Stimulated activated CD4-positive, alpha-beta T cell treated with anti-CD3 and anti-CD28 coated beads, Interleukin-4, amount 100 ng/mL, for 4 hours (primary cell): Measurements from ENCODE around the gene TAPT1.
A peak's percentile ranks its signal among the peaks of the same experiment; 100 is the strongest.
"Not testable (repeated sequence)": the region's sequence is repeated elsewhere in the genome, so short reads cannot be mapped to it uniquely, and the experiment has no call there.

Experiments used
- DNase-seq, 2 experiments: peaks; one replicate each; pipeline ENCODE4 v3.0.0-alpha.2; 2020

TAPT1 gene, protein sequence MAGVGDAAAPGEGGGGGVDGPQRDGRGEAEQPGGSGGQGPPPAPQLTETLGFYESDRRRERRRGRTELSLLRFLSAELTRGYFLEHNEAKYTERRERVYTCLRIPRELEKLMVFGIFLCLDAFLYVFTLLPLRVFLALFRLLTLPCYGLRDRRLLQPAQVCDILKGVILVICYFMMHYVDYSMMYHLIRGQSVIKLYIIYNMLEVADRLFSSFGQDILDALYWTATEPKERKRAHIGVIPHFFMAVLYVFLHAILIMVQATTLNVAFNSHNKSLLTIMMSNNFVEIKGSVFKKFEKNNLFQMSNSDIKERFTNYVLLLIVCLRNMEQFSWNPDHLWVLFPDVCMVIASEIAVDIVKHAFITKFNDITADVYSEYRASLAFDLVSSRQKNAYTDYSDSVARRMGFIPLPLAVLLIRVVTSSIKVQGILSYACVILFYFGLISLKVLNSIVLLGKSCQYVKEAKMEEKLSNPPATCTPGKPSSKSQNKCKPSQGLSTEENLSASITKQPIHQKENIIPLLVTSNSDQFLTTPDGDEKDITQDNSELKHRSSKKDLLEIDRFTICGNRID

DNA sequence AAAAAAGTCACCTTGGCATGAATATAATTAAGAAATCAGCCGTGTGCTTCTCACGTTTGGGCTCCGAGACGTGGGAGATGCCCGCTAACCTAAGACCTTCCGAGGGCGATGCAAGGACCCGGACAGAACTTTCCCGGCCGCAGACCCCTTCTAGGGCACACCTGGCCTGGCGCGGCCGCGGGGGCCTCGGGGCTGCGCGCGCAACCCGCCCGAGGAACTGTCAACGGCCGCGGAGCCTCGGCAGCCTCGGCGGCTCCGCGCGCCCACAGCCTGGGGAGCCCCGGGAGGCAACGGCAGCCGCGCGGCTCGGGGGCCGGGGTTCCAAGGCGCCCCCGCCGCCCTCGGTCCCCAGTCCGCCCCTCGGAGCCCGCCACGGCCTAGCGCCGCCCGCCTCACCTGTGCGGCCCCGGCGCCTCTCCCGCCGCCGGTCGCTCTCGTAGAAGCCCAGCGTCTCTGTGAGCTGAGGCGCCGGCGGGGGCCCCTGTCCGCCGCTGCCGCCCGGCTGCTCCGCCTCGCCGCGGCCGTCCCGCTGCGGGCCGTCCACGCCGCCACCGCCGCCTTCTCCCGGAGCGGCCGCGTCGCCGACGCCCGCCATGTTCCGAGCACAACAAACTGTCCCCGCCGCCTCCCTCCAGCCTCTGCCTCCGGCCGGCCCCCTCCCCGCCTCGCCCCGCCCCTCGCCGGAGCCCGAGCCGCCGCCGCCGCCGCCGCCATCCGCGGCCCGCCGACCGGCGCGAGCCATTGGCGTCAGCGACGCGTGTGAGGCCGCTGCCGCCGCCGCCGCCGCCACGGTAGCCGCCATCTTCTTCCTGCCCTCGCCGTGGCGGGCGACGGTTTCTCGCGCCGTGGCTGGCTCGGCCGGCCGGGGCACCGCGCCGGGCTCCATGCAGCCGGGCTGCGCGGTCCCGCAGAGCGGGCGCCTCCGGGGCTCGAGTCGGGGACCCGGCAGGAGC, at the start of gene TAPT1:
Gene TAPT1 (minus strand): TSS at position 609 of the 953 bp plus-strand sequence. CDS start 14 bp downstream, at position 595.
- peak; percentile 69 to 84 for DNase-seq

DNA sequence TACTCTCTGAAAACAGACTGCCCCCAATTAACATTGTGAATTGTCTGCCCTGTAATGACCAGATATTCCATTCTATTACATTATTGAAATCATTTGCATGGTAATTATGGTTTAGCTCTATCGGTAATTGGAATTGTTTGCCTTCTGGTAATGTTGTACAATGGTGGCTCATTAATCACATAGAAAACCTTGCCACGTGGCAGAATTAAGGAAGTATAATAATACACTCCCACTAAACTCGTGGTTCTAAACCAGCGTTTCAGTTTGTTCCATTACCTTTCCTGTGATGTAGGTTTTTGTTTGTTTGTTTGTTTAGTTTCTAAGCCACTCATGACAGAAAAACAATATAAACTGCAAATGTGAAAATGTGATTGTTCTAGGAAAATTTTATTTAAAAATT, 45.1 kb upstream of the TAPT1 start:
- DNase-seq, result no peak

DNA sequence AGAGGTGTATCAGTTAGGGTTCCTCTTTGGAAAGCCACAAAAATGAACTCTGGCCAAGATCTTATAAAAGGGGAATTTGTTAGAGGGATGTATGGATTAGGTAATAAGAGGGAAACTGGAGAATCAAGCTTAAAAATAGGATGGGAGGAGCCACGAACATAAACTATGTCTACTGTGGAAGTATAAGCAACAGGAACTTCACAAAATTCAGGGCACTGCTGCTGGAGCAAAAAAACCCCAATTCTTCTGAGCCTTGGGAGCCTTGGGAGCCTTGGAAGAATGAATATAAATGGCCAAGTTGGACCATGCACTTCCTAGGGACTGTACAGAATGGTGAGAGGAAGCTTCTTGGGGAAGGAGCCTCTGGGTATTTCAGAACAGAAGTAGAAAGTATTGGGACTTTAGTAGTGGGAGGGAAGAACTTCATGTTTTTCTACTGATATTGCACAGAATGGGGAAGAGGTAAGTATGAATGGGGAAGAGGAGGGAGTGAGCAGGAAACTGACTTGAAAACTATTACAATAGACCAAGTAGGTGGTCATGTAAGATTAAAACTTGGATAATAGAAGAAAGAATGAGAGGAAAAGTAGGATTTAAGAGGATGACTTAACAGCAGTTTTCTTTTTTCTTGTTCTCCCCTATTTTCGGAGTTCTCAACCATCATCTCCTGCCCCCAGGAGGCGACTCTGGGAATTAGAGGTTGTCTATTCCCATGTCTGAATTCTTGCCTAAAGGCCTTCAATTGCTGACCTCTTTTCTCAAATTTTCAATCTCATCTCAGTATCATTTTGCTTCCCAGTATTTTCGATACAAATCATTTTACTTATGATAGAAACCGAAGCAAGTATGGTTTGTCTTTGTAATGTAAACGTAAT, 44.4 kb upstream of the TAPT1 start:
- no peak for DNase-seq

DNA sequence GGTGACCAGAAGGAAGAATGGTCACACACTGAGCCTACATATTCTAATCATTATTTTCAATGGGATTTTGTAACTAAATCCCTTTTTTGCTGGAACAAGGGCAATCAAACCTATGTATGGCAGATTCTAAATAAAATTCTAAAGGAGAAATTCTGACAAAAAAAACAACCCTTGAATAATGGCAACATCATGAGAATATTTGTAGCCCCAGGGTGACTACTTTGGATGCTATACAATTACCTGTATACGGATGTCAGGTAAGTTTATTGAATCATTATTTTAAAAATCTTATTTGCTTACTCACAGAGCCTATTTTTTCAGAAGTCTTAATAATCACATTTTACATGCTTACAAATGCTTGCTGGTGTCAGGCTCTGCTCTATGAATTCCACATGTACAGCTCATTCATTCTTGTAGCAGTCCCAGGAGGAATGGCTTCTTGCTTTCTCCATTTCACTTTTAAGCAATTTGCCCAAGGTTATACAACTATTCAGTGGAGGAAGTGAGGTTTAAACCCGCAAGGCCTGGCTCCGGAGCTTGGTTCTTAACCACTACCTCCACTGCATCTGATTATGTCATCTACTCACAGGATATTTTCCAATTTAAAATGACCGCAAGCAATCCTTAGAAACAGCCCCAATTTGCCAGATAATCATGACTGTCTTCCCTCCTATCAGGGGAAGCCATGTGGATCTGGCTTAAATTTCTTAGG, 43.6 kb upstream of the TAPT1 start:
- DNase-seq, result not testable (repeated sequence)

DNA sequence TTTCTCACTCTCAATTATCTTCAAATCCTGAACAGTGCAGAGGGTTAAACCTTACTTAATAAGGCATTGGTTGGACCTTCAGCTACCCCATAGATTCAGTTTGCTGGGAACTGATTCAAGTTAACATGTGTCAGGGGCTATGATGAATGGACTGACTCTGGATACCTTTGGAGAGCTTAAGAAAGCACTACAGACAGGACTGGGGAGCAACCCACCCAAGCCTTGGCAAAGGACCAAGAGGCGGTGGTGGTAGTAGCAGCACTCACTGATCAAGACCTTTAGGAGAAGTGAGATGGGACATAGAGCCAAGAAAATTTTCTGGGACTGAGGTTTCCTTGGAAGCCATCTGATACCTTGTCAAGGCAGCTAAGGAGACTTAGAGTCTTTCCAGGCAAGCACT, 43.0 kb upstream of the TAPT1 start:
- no peak for DNase-seq

DNA sequence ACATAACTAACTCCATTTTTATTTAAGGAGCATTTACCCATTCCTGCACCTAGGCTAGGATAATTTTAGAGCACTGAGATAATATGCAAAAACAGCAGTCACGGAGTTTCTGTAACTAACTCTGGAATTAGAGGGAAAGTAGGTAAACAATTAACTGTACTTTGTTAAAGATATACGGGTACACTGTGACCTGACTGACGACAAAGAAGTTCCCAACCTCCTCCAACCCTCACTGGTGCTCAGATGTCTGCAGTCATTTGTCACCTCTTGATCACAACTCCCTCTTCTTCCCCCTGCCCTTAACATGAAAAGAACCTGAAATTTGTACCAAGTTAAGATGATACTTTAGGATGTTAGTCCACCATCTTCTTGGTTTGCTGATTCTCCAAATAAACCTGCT, 42.0 kb upstream of the TAPT1 start:
- no peak for DNase-seq

DNA sequence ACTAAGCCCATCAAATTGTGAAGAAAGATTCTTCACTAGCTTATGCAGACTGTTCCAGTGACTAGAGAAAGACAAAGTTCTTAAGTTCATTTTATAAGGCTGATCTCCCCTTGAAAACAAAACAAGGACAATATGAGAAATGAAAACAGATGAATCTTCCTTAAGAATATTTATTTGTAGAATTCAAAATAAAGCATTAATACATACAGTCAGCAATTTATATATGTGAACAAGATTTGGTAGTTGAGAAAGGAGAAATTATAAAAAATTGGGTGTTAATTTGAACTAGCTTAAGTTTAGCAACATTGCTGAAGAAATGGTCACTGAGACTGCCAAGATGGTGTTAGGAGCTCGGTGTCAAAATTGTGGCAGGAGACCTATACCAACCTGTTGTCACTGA, 41.4 kb upstream of the TAPT1 start:
- DNase-seq, result no peak

DNA sequence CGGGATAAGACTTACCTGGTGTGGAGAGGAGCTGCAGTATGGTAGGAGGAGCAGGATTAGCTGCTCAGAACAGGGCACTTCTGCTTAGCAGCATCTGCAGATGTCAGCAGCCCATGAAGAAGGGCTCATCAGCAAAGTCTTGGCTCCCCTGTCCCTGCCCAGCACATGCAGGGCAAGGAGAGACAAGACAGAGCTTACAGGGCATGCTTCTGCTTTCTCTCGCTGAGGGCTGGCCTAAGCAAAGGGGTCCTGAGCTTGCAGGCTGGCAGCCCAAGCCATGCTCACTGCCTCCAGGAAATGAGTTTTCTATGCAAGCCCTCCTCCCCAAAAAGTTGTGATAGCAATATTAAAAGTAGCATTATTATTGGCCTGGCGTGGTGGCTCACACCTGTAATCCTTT, 39.5 kb upstream of the TAPT1 start:
- DNase-seq, result no peak

DNA sequence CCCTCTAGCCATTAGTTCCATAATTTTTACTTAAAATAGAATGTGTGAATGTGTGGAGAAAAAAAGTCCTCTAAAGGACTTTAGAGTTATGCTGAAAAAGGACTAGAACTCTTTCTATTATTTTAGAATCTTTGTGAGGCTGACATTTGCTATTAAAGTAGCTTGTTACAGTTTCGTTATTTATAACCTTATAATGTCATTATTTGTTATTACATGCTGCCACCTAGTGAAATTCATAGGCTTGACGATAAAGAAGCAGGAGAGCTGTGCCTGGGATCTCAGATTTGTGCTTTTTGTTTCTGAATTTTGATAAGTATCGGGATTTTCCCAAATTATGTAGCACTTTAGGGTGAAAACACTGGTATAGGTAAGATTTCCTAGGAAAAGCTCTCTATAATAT, 38.5 kb upstream of the TAPT1 start:
- DNase-seq, result no peak

DNA sequence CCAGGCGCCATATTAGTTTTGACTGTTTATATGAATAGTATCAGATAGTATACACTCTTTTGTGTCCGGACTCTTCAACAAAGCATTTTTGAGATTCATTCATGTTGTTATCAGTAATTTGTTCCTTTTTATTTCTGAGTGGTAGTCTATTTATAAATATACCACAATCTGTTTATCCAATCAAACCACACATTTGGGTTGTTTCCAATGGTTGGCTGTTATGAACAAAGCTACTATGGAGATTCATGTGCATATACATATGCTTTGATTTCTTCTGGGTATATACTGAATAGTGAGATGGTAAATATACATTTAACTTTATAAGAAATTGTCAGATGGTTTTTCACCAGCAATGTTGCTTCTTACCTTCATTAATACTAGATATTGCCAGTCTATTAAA, 36.8 kb upstream of the TAPT1 start:
- DNase-seq, result no peak

DNA sequence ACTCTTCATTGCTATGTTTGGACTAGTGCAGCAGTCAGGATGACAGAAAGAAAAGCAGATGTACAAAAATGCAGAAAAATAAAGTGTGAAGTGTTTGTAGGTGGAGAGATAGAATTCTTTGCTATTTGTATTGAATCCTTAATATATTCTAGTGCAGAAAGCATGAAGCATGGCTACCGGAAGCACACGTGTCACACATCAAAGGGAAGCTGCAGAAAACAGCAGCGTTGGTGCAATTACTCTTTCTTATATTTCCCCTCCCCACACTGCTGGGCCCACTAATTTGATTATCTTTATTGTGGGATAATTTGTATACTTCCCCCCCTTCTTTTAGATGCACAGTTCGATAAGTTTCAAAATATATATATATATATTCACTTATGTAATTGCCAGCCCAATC, 35.9 kb upstream of the TAPT1 start:
- no peak for DNase-seq

DNA sequence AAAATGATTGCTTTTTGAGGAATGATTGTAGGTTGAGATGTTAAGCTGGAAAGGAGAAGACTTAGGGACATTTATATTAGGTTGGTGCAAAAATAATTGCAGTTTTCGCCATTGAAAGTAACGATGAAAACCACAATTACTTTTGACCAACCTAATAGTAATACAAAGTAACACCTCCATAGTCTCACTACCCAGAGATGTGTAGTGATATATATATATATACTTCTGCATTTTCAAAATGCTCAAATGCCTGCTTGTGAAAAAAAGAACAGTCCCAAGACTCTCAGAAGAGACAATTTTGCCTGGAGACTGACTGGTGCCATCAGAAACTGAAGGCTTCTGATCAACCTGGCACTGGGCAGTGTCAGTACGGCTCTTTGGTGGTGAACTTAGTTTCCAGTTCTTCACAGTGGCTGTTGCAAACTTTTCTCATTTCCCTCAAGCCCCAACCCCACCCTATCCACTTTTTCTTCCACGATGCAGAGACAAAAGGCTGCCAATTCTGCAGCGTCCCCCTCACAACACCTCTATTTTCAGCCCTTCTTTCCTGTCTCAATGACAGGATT, 35.1 kb upstream of the TAPT1 start:
- DNase-seq, result no peak

DNA sequence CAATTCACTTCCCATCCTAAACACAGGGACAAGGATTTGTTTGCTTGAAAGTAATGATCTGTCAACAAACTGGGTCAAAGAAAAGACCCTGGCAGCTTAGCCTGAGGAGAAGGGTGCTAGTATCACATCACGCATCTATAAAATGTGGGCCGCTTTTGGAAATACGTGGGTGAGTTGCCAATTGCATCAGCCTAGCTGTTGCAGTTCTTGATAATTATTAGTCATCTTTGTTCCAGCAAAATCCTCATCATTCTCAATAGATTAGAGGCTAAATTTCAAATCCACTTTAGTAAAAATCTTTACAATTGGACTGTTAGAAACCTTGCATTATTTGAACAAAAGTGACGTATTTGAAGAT, 33.6 kb upstream of the TAPT1 start:
- DNase-seq, result peak in 1 of 2 experiments; percentile 2

DNA sequence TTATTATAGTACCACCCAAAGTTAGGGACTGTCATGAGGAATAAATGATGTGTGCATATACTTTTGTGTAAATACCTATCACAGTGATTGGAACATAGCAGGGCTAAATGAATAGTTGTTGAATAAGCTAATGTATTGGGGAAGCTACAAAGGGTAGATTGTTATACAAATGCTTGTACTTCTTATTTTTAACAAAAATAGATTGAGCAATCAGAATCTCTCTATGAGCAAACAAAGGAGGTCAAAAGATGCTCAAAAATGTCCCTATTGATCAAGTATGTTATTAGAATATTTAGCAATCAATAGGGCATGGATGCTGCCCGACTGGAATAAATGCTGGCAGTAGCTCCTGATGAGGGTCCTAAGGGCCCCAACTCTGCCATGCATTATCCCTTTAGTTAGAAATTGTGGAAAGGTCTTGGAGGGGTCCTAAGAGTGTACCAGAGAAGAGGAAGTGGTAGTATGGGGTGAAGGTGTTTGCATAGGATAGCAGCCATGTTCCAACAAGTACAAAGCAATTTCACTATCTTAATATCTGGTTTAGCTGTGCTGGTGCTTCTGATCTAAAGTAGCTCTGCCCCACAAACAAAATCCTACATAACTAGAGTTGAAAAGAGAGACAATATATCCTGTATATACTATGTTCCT, 33.1 kb upstream of the TAPT1 start:
- DNase-seq, result no peak

DNA sequence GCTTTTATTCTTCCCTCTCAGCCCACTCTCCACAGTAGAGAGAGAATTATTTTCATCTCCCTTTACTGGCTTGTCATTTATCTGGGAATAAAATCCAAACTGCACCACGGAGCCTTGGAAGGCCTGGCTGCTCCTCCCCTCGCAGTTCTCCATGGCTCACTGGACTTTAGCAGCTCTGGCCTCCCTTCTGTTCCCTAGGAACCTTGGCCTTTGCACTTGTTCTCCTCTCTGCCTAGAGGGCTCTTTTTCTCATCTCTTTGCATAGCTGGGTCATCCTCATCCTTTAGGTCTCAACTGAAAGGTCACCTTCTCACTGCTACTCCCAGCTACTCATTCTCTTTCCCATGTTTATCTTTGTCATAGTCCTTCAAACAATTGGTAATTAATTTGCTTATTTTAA, 31.3 kb upstream of the TAPT1 start:
- DNase-seq, result no peak

DNA sequence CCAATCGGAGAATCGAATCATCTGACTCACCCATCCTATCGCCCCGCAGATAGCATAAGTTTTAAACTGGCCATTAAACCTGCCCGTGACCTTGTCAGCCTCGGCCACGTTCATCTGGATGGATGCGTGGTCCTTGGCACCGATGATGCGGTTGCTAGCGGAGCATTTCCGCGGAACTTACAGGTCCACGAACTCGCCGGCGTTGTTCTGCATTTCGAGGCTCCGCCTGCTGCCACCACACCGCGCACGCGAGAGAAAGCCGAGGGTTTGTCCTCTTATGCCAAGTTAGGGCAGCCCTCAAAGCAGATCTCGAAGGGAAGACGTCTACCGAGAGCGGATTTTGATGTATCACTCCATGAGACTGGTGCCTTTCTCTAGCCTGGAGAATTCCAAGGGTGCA, 30.1 kb upstream of the TAPT1 start:
- no peak for DNase-seq

DNA sequence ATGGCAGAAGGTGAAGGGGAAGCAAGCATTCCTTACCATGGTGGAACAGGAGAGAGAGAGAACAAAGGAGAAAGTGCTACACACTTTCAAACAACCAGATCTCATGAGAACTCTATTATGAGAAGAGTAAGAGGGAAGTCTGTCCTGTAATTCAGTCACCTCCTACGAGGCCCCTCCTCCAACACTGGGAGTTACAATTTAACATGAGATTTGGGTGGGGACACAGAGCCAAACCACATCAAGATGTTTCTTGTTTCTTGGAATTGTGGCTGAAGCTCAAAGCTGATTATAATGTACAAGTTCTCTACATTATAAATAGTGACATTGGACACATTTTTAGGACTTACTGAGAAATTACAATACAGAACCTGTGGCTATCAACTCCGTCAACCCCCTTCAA, 29.5 kb upstream of the TAPT1 start:
- no peak for DNase-seq

DNA sequence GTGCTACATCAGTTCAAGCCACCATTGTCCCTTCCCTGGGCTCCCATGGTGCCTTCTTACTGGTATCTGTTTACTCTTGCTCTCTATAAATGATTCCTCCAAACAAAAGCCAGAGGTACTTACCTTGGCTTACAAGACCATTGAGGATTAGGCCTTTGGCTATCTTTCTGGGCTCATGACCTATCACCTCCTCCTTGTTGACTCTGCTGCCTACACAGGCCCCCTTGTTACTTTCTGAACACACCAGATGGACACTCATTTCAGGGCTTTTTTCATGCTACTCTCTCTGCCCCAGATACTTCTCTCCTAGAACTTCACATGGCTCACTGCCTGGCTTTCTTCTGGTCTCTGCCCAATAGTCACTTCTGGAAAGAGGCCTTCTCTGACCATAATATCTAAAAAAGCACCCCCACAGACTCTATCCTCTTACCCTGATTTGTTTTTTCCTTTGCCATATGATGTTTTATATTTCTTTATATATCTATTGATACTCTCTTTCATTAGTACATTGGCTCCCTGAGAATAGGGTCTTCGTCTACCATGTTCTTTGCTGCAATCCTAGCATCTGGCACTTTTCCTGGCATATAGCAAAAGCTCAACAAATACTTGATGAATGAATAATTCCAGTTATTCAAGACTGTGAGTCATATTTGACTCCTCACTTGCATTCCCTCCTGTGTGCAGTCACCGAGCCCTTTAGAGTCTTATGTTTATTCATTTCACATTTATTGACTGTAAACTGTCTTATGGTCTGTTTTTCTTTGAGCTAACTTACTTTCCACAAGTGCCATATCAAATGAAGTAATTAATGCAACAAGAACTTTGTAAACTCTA, 27.1 kb upstream of the TAPT1 start:
- DNase-seq, result no peak

DNA sequence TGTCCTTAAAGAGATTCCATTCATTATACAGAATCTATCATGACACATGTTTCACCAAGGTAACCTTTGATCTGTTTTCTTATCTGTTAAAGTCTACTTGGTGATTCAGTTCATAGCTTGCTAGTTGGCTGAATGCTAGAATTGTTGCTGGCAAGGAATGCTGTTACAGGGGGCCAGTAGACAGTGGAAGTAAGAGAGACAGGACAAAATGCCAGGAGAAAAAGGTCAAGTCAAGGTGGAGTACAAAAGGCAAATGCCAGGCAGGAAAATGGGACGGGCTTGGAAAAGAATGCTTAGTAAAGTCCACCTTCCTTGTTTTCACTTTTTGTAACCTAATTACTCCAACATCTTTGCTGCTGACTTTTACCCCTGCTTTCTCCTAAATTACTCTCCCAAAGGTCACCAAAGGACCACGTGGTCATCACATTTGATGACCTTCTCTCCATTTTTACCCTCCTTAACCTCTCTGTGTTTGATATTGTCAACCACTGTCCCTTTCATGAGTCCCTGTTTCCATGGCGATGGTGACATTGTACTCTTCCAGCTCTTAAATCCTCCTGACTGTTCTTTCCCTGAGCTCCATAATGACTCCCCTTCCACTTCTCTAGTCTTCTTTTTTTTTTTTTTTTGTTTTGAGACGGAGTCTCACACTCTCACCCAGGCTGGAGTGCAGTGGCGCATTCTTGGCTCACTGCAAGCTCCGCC, 24.5 kb upstream of the TAPT1 start:
- no peak for DNase-seq

DNA sequence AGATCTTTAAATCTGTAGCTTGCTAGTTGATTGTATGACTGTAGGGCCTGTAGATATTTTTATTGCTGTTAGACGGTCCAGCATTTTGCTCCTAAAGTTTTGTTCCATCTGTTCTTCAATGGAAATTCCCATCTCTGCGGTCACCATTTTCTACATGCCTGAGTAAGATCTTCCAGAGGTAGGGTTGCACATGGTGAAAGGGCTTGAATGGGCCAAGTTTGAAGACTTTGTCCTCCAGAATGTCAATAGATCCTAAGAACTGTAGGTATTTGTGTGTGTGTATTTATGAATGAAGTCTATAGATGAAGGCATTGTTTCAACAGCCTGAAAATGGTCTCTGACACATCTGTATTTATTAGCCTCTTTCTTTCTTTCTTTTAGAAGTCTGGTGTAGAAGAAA, 22.3 kb upstream of the TAPT1 start:
- DNase-seq, result no peak
